DMS114 treated with DMSO at 0.1 percent for 48 hours (cell line): ENCODE measurements around the gene TMEM132E.

ENCODE experiments used
- DNase-seq: peaks from one replicate; lab custom pipeline; 2025; ENCODE audit not compliant: unreplicated experiment; lab: John Stamatoyannopoulos, UW

Gene TMEM132E

DNA sequence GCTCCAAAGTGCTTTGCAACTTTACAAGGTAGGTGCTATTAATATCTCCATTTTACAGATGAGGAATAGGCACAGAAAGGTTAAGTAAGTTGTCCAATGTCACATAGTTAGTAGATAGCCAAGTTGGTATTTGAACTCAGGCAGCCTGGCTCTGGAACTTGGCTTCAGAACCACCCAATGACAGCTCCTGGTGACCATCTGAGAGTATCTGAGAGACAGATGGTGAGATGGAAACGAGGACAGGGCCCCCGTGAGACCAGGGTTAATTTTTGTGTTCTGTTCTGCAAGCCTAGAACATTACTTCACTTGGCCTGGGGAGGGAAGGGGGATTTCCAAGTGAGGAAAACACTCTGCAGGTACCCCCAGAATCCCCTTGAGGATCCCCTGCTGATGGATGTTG is 9.8 kb upstream of the TMEM132E start:
- DNase-seq, result no peak

DNA sequence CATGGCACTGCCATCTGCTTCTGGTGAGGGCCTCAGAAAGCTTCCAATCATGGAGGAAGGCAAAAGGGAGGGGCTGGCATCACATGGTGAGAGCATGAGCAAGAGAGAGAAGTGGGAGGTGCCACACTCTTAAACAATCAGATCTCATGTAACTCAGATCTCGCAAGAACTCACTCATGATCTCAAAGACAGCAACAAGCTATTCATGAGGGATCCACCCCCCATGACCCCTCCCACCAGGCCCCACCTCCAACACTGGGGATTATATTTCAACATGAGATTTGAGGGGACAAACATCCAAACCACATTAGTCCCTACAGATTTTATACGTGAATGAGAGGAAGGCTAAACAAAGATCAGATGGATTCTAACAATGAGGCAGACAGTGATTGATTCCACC is 8.9 kb upstream of the TMEM132E start:
- no peak for DNase-seq

GRCh38 chr17:34571428-34572130 is 7.8 kb upstream of the TMEM132E start:
- DNase-seq, result no peak

DNA sequence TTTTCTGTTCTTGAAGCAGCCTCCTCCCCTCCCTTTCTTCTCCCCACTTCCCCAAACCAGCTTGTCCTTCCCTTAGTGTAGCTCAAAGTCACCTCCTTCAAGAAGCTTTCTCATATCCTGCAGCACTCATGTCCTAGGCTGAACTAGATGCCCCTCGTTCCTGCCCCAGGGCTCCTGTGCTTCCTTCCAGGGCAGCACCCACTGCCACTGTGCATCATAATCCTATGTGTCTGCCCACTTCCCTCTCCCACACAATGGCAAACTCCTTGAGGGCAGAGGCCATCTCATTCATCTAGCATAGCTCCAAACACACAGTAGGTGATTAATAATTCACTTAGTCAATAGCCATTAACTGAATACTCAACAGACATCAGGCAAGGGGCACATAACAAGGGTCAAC is 6.9 kb upstream of the TMEM132E start:
- no peak for DNase-seq

DNA sequence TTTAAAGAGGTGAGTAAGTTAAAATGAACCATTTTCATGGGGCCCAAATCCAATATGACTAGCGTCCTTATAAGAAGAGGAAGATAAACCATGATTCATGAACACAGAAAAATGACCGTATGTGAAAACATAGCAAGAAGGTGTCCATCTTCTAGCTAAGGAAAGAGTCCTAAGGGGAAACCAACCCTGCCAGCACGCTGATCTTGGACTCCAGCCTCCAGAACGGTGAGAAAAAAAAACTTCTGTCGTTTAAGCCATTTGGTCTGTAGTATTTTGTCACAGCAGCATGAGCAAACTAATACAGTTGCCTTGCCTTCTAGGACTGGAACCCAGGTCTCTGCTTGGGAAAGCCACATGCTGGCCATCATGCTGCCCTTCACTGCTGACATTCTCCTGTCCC is 4.2 kb upstream of the TMEM132E start:
- no peak for DNase-seq

DNA sequence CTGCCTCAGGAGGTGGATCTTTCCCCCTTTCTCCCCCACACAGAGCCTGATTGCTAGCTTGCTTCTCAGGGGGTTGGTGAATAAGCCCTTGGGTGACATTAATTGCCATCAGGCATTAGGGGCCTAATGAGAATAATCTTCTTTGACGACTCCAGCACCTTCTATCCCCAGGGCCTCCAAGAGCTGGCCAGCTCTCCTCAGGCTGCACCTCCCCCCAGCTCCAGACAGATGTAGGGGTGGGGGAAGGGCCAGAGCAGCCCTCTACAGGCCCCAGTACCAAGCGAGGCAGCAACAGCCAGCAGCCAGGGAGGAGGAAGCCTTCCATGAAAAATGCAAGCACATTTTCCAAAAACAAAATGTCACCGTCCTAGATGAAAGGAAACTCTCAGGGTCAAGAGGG is 1.4 kb upstream of the TMEM132E start:
- DNase-seq, result no peak

DNA sequence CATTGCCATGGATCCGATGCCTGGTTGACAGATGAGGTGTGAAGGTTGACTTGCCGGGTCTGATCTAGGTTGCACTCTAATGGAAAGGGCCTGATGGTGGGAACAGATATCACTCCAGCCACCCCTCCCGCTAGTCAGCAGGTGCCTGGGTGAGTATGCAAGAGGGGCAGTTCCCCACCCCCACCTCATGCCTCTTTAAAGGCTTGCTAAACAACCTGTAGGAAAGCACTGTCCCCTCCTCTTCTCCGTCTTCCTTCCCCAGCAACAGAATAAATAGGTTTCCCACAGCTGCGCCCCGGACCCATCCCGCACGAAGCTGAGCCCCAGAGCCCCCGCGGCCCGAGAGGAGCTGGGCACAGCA is 746 bp upstream of the TMEM132E start:
- no peak for DNase-seq

GRCh38 chr17:34579979-34580684 is 750 bp downstream of the TMEM132E start:
- DNase-seq, result no peak

DNA sequence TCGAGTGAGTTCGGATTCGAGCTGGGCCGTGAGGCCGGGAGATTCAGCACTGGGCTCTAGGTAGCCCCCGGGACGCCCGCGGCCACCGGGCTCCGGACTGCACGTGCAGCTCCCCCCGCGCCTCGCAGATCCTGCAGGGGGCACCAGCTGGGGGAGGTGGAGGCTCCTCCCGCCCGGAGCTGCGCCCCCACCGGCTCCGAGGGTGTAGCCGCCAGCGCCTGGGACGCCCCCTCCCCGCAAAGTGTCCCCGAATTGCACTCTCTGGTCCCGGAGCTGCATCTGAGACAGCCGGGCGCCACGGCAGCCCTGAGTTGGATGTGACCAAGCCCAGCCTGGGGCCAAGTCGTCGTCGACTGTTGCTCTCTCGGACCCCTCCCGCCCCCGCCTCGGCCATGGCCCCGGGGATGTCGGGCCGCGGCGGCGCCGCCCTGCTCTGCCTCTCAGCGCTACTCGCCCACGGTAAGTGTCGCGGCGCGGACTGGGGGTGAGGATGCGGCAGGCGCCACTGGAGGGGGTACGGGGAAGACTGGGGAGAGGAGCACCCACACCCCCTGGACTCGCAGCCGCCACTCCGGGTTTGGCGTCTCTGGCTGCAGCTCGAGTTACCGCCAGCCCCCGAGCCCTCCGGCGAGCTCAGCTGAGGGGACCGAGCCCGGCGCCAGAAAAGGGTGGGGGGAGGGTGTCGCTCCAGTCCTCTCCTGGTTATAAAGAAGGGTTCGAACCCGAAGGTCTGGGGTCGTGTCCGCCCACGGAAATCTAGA is 1.5 kb downstream of the TMEM132E start:
- DNase-seq, result no peak

GRCh38 chr17:34581446-34582184 is 2.2 kb downstream of the TMEM132E start:
- DNase-seq, result no peak

DNA sequence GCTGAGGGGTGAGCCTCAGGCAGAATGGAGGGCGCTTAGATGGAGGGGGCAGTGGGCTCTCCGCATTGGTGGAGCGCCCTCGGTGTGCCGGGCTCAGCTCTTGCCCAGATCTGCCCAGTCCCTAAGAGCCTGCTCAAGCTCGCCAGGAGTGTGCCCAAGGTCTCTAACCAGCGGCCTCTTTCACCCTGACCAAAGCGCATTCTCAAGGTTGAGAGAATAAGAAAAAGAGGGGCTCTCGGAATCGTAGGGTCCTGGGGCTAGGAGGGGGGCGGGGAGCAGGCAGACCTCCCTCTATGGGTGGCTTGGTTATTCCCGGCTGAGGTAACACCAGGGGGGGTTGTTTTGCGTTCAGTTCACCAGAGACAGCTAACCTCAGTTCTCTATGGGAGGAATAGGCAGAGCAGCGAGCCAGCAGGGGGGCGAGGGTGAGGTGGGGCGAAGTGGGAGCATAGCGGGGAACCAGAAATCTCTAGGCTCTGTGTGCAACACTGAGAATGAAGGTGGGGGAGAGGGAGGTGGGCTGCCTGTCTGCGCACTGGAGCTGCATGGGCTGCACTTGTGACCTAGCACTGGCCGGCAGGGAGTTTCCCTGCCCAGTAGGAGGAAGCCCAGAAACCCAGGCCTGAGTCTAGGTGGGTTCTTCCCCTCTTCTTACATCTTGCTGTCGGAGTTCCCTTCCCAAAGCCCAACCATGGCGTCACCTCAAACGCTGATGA is 3.0 kb downstream of the TMEM132E start:
- DNase-seq, result no peak

- no peak for DNase-seq
Measured at GRCh38 chr17:34582901-34583245, 3.5 kb downstream of the TMEM132E start.

DNA sequence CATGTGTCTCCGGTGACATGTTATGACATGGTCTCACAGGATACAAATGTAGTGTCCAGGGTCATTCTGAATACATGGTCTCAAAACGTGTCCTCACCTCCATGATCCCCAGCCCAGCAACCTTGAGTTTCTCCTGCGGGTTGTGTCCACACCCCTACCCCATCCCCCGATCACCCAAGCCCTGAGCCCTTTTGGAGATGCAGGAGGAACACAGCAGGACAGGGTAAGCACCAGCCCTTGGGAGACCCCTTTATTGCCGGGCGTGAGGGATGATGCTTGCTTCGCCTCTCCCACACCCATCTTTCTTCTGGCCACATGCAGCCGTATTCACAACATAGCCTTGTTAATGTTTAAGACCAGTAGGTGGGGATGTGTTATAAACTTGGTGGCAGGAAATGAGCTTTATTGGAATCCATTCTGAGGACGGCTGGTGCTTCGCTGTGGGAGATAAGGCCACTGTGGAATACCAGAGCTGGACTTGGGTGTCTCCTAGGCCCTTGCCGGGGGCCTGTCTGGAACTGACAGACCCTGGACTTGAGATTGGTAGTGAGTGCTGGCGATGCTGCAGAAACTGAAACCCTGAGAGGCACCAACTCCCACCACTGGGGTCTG is 5.5 kb downstream of the TMEM132E start:
- peak; percentile 33 for DNase-seq

DNA sequence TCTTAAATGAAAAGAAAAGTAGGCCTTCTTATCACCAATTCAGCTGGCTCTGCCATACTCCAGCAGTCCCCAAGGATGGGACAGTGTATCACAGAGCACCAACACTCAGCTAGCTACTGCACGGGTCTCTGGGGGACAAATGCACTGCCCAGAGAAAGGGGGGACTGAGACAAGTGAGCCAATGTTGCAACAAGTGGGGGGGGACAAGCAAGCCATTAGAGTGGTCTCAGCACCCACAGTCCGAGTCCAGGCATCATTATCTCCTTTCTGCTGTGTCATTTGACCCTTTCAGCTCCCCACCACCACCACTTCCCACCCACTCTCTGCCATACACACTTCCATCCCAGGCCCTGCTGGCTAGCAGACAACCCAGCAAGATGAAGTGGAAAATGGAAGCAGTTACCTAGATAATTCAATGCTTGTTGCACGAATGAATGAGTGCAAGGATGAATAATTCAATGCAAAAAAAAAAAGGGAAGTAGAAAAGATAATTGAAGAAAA is 7.0 kb downstream of the TMEM132E start:
- no peak for DNase-seq

DNA sequence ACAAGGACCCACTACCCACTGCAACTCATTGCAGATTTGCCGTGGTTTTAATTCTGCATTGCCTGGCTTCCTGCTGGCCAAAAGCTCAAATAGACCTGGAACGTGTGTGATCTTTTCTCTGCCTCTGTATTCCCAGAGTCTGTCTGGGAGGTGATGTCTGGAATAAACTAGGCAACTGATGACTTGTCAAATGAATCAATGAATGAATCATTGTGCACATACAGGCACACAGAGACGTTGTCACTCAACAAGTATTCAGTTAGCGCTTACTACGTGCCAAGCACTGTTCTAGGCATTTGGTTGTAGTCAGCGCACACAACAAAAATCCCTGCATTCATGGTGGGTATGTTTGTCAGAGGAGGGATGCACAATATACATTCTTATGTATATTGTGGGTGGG is 8.9 kb downstream of the TMEM132E start:
- no peak for DNase-seq

GRCh38 chr17:34589120-34589965 is 10.0 kb downstream of the TMEM132E start:
- DNase-seq, result no peak

- no peak for DNase-seq
Measured at GRCh38 chr17:34592002-34592401, 12.6 kb downstream of the TMEM132E start.

- DNase-seq, result no peak
Measured at GRCh38 chr17:34596920-34597319, 17.5 kb downstream of the TMEM132E start.

- no peak for DNase-seq
Measured at GRCh38 chr17:34598161-34598776, 18.9 kb downstream of the TMEM132E start.
